SK-N-DZ (cell line): Measurements from ENCODE around the gene PDE6C. TPM values are rescaled to one million over a fixed set of nuclear protein-coding genes. Genes with fewer than 3 reads are reported as not detected.
A peak's percentile ranks its signal among the peaks of the same experiment; 100 is the strongest.

Source experiments
- DNase-seq: peaks from one replicate; pipeline ENCODE4 v3.0.0-alpha.2; 2015; ENCODE audit warnings: low spot score
- polyA plus RNA-seq, 2 experiments: library from polyadenylated mRNA; depleted of rRNA; stranded (reverse); fragments of >200 nt; gene quantifications; 2 replicates each; pipeline ENCODE4 v1.2.3, GENCODE V29; 2014

Gene PDE6C
- not detected in 2 replicates for polyA plus RNA-seq (2014; cell fraction: cytosol; rRNA removed)
- not detected in 2 replicates for polyA plus RNA-seq (2014; cell fraction: nucleus; rRNA removed)

- no peak for DNase-seq
Measured at GRCh38 chr10:93612311-93612710, at the start of gene PDE6C. Gene PDE6C, plus strand, starts transcription at chr10:93612537. Its CDS starts 189 bp downstream, at chr10:93612726.

GRCh38 chr10:93565446-93565845 lies 46.9 kb upstream of the PDE6C start:
- no peak for DNase-seq

GRCh38 chr10:93566435-93567276 lies 45.7 kb upstream of the PDE6C start, which contains the start of gene FFAR4:
Gene FFAR4, plus strand, starts transcription at chr10:93566665. Its CDS starts 56 bp downstream, at chr10:93566721.
- DNase-seq: no peak

- DNase-seq: no peak
Measured at GRCh38 chr10:93567277-93568104, 44.8 kb upstream of the PDE6C start.

- no peak for DNase-seq
Measured at GRCh38 chr10:93568105-93568390, 44.3 kb upstream of the PDE6C start.

- DNase-seq: no peak
Measured at GRCh38 chr10:93570383-93570782, 42.0 kb upstream of the PDE6C start.

GRCh38 chr10:93572606-93573005 lies 39.7 kb upstream of the PDE6C start:
- no peak for DNase-seq

- DNase-seq: no peak
Measured at GRCh38 chr10:93573051-93573909, 39.1 kb upstream of the PDE6C start.

GRCh38 chr10:93573924-93574323 lies 38.4 kb upstream of the PDE6C start:
- DNase-seq: no peak

GRCh38 chr10:93576888-93577287 lies 35.4 kb upstream of the PDE6C start:
- no peak for DNase-seq

GRCh38 chr10:93577565-93577964 lies 34.8 kb upstream of the PDE6C start:
- DNase-seq: no peak

- DNase-seq: no peak
Measured at GRCh38 chr10:93579089-93579488, 33.2 kb upstream of the PDE6C start.

GRCh38 chr10:93579985-93580711 lies 32.2 kb upstream of the PDE6C start:
- DNase-seq: no peak

- peak; percentile 45 for DNase-seq
Measured at GRCh38 chr10:93580828-93581227, 31.5 kb upstream of the PDE6C start.

- no peak for DNase-seq
Measured at GRCh38 chr10:93584445-93584844, 27.9 kb upstream of the PDE6C start.

GRCh38 chr10:93589648-93590562 lies 22.4 kb upstream of the PDE6C start:
- DNase-seq: peak; percentile 71

- DNase-seq: no peak
Measured at GRCh38 chr10:93590638-93591037, 21.7 kb upstream of the PDE6C start.

- DNase-seq: no peak
Measured at GRCh38 chr10:93591065-93591808, 21.1 kb upstream of the PDE6C start.

GRCh38 chr10:93593254-93593653 lies 19.1 kb upstream of the PDE6C start:
- DNase-seq: no peak
